ENCODE results near the gene WASHC3.

DNA sequence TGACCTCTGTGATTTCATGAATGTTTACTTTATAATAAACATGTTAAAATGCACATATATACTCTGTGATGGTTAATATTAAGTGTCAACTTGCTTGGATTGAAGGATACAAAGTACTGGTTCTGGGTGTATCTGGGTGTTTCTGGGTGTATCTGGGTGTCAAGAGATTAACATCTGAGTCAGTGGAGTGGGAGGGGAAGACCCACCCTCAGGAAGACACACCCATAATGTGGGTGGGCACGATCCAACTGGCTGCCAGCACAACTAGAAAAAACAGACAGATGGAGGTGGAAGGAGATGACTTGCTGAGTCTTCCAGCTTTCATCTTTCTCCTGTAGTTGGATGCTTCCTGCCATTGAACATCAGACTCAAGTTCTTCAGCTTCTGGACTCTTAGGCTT, 46.2 kb upstream of the WASHC3 start:
- TF ChIP-seq, protein P1, sequence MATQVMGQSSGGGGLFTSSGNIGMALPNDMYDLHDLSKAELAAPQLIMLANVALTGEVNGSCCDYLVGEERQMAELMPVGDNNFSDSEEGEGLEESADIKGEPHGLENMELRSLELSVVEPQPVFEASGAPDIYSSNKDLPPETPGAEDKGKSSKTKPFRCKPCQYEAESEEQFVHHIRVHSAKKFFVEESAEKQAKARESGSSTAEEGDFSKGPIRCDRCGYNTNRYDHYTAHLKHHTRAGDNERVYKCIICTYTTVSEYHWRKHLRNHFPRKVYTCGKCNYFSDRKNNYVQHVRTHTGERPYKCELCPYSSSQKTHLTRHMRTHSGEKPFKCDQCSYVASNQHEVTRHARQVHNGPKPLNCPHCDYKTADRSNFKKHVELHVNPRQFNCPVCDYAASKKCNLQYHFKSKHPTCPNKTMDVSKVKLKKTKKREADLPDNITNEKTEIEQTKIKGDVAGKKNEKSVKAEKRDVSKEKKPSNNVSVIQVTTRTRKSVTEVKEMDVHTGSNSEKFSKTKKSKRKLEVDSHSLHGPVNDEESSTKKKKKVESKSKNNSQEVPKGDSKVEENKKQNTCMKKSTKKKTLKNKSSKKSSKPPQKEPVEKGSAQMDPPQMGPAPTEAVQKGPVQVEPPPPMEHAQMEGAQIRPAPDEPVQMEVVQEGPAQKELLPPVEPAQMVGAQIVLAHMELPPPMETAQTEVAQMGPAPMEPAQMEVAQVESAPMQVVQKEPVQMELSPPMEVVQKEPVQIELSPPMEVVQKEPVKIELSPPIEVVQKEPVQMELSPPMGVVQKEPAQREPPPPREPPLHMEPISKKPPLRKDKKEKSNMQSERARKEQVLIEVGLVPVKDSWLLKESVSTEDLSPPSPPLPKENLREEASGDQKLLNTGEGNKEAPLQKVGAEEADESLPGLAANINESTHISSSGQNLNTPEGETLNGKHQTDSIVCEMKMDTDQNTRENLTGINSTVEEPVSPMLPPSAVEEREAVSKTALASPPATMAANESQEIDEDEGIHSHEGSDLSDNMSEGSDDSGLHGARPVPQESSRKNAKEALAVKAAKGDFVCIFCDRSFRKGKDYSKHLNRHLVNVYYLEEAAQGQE (IDR thresholded peaks at IDR 0.05; ENCODE audit: unreplicated experiment) = no peak
- TF ChIP-seq, protein P2, sequence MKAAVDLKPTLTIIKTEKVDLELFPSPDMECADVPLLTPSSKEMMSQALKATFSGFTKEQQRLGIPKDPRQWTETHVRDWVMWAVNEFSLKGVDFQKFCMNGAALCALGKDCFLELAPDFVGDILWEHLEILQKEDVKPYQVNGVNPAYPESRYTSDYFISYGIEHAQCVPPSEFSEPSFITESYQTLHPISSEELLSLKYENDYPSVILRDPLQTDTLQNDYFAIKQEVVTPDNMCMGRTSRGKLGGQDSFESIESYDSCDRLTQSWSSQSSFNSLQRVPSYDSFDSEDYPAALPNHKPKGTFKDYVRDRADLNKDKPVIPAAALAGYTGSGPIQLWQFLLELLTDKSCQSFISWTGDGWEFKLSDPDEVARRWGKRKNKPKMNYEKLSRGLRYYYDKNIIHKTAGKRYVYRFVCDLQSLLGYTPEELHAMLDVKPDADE (IDR thresholded peaks at IDR 0.05) = no peak
- TF ChIP-seq, protein P3, sequence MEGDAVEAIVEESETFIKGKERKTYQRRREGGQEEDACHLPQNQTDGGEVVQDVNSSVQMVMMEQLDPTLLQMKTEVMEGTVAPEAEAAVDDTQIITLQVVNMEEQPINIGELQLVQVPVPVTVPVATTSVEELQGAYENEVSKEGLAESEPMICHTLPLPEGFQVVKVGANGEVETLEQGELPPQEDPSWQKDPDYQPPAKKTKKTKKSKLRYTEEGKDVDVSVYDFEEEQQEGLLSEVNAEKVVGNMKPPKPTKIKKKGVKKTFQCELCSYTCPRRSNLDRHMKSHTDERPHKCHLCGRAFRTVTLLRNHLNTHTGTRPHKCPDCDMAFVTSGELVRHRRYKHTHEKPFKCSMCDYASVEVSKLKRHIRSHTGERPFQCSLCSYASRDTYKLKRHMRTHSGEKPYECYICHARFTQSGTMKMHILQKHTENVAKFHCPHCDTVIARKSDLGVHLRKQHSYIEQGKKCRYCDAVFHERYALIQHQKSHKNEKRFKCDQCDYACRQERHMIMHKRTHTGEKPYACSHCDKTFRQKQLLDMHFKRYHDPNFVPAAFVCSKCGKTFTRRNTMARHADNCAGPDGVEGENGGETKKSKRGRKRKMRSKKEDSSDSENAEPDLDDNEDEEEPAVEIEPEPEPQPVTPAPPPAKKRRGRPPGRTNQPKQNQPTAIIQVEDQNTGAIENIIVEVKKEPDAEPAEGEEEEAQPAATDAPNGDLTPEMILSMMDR (conservative IDR thresholded peaks at IDR 0.05; ENCODE audit: low read depth in 2 of 2) = no peak
- TF ChIP-seq, protein P4, sequence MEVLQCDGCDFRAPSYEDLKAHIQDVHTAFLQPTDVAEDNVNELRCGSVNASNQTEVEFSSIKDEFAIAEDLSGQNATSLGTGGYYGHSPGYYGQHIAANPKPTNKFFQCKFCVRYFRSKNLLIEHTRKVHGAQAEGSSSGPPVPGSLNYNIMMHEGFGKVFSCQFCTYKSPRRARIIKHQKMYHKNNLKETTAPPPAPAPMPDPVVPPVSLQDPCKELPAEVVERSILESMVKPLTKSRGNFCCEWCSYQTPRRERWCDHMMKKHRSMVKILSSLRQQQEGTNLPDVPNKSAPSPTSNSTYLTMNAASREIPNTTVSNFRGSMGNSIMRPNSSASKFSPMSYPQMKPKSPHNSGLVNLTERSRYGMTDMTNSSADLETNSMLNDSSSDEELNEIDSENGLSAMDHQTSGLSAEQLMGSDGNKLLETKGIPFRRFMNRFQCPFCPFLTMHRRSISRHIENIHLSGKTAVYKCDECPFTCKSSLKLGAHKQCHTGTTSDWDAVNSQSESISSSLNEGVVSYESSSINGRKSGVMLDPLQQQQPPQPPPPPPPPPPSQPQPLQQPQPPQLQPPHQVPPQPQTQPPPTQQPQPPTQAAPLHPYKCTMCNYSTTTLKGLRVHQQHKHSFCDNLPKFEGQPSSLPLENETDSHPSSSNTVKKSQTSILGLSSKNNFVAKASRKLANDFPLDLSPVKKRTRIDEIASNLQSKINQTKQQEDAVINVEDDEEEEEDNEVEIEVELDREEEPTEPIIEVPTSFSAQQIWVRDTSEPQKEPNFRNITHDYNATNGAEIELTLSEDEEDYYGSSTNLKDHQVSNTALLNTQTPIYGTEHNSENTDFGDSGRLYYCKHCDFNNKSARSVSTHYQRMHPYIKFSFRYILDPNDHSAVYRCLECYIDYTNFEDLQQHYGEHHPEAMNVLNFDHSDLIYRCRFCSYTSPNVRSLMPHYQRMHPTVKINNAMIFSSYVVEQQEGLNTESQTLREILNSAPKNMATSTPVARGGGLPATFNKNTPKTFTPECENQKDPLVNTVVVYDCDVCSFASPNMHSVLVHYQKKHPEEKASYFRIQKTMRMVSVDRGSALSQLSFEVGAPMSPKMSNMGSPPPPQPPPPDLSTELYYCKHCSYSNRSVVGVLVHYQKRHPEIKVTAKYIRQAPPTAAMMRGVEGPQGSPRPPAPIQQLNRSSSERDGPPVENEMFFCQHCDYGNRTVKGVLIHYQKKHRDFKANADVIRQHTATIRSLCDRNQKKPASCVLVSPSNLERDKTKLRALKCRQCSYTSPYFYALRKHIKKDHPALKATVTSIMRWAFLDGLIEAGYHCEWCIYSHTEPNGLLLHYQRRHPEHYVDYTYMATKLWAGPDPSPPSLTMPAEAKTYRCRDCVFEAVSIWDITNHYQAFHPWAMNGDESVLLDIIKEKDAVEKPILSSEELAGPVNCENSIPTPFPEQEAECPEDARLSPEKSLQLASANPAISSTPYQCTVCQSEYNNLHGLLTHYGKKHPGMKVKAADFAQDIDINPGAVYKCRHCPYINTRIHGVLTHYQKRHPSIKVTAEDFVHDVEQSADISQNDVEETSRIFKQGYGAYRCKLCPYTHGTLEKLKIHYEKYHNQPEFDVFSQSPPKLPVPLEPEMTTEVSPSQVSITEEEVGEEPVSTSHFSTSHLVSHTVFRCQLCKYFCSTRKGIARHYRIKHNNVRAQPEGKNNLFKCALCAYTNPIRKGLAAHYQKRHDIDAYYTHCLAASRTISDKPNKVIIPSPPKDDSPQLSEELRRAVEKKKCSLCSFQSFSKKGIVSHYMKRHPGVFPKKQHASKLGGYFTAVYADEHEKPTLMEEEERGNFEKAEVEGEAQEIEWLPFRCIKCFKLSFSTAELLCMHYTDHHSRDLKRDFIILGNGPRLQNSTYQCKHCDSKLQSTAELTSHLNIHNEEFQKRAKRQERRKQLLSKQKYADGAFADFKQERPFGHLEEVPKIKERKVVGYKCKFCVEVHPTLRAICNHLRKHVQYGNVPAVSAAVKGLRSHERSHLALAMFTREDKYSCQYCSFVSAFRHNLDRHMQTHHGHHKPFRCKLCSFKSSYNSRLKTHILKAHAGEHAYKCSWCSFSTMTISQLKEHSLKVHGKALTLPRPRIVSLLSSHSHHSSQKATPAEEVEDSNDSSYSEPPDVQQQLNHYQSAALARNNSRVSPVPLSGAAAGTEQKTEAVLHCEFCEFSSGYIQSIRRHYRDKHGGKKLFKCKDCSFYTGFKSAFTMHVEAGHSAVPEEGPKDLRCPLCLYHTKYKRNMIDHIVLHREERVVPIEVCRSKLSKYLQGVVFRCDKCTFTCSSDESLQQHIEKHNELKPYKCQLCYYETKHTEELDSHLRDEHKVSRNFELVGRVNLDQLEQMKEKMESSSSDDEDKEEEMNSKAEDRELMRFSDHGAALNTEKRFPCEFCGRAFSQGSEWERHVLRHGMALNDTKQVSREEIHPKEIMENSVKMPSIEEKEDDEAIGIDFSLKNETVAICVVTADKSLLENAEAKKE (CRISPR knock-in tag; IDR thresholded peaks at IDR 0.05) = no peak
- TF ChIP-seq POLR2AphosphoS5 (IDR thresholded peaks at IDR 0.05; ENCODE audit: low read depth) (no peak), EZH2 (IDR thresholded peaks at IDR 0.05; ENCODE audit: low read depth, unreplicated experiment) (no peak), EZH2phosphoT487 (IDR thresholded peaks at IDR 0.05; ENCODE audit: unreplicated experiment) (no peak)
